ENCODE data around the gene OS9.

The OS9 gene

DNA sequence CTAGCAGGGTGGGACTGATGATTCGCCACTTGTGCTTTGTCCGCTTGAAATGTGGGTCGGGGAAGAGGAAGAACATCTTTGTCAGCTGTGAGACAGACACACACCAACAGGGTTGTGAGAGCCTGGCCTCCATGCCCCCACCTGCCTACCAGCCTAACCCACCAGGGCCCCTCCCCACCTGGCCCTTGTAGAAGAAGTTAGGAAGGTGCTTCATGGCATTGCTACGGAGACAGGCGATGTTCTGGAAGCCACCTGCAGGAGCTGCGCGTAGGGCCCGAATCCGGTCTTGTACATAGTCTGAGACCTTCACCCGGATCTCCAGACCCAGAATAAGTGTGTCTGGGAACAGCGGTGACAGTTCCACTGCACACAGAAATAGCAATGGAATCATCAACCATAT lies 75.7 kb downstream of the OS9 start:
- DNase-seq, result no peak

DNA sequence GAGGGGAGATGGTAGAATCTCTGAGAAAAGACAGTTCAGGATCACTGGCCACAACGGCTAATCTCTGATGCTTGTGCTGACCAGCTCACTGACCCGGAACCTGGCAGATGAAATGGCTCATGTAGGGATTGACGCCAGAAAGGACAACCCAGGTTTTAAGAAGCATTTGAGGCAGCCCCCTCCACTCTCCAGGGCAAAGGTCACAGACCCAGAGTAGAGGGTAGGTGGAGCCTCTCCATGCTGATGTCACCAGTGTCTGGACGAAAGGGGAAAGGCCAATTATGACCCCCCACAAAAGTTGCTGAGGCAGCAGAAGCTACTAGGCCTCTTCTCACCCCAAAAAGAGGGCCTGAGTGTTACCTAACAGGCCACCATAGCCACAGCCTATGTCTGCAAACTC lies 76.8 kb downstream of the OS9 start:
- no peak for DNase-seq
